ENCODE results near the gene RALGPS1.

- no peak for TF ChIP-seq CTCF (conservative IDR thresholded peaks at IDR 0.05; ENCODE audit: low read length)
- no peak for TF ChIP-seq EZH2phosphoT487 (IDR thresholded peaks at IDR 0.05; ENCODE audit: borderline replicate concordance, low read depth, low read length)
Measured at GRCh38 chr9:127077644-127077946, 163.0 kb downstream of the RALGPS1 start.

All from OCI-LY7 (cell line).